GM19043 (cell line): ENCODE measurements around the gene ZNF605.
"Not testable (repeated sequence)": the region's sequence is repeated elsewhere in the genome, so short reads cannot be mapped to it uniquely, and the experiment has no call there.

ENCODE experiments used
- ATAC-seq: cut with Tn5 transposase; IDR thresholded peaks from one replicate; pipeline ENCODE4 v1.9.1; 2021; ENCODE audit warnings: low read depth; ENCODE audit not compliant: unreplicated experiment

The ZNF605 gene

DNA sequence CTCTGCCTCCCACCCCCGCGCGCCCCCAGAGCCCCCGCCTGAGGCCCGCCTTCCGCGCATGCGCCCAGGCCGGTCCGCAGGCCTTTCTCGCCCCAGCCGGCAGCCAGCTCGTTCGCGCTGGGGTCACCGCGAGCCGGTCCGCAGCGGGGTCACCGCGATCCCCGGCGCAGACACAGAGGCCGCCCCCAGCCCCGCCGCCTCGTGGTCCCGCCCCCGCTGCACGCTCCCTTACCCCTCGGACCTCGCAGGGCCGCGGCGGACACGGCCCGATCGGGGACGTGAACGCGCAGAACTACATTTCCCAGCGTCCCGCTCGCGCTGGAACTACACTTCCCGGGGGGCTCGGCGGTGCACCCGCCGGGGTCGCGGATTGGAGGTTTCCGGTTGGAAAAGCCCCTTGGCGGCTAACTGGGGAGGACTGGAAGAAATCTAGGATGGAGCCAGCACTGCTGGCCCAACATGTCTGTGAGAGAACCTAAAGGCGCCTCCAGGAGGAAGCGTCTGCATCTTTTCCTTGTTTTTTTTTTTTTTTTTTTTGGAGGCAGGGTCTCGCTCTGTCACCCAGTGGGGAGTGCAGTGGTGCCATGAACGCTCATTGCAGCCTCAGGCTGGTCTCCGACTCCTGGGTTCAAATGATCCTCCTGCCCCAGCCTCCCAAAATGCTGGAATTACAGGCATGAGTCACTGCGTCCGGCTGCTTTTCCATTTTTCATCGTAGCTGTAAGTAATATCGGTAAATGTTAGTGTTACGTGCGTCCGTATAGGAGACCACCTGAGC lies at the start of gene ZNF605:
TSS of gene ZNF605 (minus strand) at position 296 of the 778 bp plus-strand sequence. CDS start 10,671 bp downstream, outside the sequence.
- peak; percentile 99 for ATAC-seq

DNA sequence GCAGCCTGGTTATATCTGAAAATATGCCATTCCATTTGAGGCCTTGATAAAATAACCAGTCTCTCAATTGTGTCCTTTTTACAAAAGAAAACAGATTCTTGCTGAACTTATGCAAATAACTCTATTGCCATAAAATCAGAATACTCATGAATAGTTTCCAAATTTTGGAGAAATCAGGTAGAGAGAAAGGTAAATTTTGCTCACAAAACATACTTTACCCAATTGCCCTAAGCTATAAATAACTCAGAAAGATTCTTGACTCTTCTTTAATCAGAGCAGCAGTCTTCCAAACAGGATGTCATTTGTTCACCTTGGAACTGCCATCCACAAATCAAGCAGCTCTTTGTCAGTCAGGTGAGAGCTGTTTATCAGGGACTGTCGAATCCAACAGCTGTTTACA lies 42.6 kb upstream of the ZNF605 start:
- ATAC-seq: no peak

DNA sequence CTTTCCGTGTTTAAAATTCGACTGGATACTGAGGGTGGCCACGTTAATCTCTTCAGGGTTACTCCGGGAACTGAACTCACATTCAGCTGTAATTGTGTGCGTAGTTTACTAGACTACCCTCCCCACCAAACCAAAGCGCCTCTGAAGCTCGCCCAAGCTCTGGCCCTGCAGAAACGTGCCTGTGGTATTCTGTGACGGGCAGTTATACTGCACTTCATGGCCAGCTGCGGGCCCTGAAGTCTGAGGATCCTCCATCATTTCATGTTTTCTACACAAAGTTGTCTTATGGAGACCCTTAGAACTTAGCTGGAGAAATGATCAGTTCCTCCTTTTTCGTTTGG lies 30.7 kb upstream of the ZNF605 start:
- peak; percentile 4 for ATAC-seq

DNA sequence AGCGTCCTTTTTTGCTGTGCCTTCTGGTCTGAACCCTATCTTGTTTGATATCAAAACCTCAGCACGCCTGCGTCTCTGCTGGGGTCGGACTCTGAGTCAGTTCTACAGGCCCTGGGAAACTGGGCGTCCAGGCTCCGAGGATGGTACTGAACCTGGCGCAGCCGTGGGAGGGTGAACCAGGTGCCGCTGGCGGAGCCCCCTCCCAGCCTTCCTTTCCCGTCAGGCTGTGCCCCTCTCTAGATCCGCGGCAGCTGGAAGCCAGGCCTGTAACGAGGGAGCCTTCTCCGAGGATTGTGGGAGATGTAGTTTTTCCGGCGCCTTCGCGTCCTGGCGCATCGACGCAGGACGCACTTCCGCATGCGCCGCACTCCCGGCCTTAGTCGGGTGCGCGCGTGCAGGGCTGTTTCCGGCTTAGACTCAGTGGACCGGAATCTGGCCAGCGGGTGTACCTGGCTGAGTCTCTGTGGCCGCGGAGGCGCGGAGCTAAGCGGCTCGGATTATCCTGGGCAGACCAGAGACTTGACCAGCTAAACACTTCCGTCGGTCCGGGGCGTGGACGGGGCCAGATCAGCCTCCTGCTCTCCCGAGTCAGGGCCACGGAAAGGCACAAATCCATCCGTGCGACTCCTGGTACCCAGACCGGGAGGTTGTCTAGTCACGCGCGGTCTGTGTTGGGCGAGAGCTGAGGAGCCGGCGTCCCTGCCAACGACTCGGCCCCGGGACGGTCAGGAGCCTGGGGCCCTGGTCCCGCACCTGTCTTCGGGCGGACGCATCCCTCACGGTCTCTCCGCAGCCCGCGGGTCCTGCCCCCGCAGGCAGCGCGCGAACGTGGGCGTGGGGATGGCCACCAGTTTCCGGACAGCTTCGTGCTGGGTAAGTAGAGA lies 30.1 kb upstream of the ZNF605 start, which contains the start of gene ZNF26:
TSS of gene ZNF26 (plus strand) at position 367 of the 884 bp plus-strand sequence. CDS start at position 841, 474 bp downstream.
- ATAC-seq: peak; percentile 97

DNA sequence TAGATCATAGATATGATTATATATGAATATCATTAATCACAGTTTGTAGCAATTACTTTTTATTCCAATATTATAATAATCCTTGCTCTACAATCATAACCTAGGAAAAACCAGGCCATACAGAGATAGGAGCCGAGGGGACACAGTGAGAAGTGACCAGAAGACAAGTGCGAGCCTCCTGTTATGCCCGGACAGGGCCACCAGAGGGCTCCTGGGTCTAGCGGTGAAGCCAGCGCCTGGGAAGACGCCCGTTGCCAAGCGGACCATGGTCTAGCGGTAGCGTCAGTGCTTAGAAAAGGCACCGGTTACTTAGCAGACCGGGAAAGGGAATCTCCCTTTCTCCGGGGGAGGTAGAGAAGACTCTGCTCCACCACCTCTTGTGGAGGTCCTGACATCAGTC lies 20.8 kb upstream of the ZNF605 start:
- ATAC-seq: not testable (repeated sequence)

DNA sequence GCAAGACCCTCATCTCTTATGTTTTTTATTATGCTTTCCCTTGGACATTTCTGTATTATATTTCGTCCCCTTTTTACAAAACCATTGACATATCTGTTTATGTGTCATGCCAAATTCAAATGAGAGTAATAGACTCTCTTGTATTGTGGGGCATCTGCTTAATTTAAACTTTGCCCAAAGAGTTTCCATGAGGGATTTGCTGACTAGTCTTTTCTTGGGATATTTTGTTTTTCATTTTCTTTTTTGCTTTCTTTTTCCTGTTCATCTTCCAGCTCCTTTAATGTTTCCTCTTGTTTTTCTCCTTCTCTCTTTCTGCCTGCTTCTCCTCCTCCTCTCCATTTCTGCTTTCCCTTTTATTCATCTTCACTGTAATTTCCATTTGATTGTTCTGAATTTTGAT lies 16.3 kb upstream of the ZNF605 start:
- ATAC-seq: no peak

DNA sequence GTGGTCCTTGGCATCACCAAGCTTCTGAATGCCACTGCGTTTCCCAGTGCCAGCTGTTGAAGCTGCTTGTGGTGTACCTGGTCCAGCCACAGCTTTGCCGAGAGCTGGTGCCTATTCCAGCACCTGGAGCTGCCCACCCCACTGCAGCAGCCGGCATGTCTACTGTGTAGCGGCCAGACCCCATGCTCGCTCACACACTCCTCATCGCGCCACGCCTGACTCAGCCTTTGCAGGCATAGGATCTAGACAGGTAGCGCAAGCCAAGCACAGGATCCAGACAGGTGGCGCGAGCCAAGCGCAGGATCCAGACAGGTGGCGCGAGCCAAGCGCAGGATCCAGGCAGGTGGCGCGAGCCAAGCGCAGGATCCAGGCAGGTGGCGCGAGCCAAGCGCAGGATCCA lies 11.6 kb upstream of the ZNF605 start:
- ATAC-seq: no peak

DNA sequence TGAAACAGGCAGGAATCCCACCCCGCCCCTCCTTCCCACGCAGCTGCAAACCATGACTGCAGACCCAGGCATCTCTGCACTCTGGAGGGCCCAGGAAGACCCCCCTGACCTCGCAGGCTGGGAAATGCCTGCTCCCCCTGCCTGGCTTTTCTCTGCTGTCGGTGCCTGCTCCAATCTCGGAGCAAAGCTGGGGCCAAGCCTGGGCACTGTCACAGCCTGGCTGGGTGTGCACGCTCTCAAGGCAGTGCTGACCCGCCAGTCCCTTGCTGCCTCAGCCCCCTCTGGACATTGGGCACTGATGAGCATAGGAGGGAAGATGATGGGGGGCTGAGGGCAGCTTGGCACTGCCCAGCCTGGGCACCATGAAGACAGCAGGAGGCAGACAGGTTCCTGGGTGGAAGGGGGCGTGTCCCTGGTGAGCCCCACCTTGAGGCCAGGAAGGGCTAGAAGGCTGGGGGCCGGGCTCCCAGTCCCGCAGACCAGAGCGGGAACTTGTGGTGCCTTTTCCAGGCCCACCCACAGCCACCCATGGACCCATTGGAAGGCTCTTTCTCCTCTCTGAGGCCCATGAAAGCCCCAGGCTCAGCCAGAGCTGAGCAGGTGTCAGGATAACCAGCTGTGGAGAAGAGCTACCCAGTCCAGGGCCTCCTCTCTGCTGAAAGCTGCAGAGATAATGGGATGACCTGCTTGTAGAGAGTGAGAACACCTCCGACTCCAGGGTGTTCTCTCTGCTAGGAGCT lies 10.7 kb upstream of the ZNF605 start:
- ATAC-seq: no peak

DNA sequence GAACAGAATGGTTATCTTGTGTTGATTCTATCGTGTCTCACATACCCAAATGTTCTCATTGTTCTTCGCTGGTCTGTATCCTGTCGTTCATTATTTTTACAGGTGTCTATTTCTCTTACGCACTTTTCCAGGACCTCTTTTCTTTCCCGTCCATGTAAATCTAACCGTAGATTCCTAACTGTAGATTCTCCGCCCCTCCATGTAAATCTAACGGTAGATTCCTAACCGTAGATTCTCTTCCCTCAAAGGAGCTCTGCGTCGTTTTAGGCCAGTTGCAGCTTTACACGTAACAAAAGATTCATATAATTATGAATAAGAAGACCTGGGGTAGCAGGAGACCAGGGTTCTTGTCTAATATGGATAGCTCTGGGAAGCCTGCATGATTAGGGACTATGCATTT lies 9.7 kb upstream of the ZNF605 start:
- no peak for ATAC-seq

DNA sequence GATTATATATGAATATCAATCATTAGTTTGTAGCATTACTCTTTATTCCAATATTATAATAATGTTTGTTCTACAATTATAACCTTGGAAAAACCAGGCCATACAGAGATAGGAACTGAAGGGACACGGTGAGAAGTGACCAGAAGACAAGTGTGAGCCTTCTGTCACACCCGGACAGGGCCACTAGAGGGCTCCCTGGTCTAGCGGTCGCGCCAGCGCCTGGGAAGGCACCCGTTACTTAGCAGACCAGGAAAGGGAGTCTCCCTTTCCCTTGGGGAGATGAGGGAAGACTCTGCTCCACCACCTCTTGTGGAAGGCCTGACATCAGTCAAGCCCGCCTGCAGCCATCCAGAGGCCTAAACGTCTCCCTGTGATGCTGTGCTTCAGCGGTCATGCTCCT lies 7.8 kb upstream of the ZNF605 start:
- ATAC-seq: not testable (repeated sequence)

DNA sequence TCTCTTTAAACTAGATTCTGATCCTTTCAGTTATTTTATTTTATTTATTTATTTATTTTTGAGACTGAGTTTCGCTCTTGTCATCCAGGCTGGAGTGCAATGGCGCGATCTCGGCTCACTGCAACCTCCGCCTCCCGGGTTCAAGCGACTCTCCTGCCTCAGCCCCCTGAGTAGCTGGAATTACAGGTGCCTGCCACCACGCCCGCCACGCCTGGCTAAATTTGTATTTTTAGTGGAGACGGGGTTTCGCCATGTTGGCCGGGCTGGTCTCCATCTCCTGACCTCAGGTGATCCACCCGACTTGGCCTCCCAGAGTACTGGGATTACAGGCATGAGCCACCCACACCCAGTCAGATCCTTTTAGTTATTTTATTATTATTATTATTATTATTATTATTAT lies 5.7 kb upstream of the ZNF605 start:
- ATAC-seq: not testable (repeated sequence)

DNA sequence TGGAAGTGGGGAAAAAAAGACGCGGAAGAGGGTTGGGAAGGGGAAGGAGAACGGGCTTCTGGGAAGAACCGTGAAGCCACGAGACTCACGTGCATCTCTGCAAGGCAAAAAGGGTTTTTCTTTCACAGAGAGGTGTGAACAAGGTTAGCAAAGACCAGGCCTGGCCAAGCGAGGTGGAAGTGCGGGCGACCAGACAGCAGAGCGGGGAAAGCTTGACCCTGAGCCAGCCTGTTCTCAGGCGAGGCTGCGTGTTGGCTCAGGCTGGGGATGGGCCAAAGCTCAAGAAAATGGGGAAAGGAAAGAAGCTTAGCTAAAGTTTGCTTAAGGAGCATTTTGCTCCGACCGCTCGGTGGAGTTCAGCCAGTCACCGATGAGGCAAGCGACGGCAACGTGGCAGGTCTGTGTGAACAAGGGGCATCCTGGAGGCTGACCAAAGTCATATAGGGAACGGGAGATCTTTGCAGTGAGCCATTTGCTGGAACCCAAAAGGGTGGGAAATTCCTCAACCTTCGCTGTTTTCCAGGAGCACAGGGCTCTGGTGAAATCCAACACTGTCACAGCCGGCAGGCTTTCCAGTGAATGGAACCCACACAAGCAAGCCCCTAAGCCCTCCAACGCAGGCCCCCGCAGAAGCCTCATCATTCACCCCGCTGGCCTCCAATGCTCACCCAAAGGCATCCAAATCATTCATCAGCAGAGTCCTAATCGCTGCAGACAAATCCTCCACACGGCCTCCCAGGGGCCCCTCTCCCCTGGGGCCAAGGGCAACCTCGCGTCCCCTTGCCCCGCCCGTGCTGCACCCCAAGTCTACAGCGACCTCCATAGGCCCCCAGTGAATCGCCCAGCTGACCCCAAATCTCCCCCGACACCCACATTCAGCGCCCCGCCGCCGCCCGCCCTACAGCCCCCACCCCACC lies 754 bp downstream of the ZNF605 start:
- ATAC-seq: peak; percentile 7

DNA sequence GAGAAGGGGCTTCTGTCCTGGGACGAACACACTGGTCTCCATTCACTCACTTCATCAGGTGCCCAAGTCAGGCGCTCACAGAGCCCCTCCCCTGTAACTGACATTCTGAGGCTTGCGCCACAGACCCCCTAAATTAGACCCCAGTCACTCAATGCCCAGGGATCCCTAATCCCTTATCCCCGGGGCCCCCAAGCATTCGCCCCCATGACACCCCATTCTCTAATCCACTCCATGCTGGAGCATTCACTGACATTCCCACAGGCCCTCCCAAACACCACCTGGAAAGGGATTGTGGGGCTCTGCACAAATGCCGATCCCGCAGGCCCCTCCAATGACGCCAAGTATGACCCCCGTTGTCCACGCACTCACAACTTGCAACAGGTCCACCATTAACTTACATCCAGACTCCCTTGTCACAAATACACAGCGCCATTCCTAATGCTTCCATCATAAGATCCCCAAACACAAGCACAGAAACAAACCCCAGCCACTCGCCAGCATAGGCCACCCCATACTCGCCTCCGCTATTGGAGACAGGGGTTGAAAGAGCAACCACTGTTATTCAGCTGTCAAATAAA lies 1.5 kb downstream of the ZNF605 start:
- no peak for ATAC-seq

DNA sequence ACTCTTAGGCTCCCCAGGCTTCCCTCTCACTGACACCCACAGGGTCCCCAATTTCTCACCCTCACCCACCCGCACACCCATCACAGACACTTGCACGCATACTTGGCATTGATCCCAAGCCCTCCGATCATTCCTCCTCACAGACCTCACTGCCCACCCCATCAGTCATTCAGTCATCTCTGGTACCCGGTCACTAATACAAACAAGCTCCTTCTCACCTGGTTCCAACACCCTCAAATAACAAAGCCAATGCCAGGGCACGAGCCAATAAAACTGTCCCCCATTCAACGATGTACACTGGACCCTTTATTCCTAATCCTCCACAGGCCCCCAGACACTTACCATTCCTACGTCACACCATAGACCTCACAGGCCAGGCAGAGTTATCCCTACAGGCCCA lies 2.3 kb downstream of the ZNF605 start:
- ATAC-seq: no peak

DNA sequence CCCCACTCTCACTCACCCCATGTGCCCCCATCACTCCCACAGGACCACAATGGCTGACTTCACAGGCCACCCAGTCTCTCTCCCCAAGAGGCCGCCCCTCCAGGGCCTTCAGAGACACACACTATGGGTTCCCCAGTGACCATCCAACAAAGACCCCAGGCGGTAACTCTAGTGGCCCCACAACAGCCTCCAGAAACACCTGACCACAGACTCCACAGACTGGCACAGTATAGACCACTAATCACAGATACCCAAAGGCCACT lies 3.0 kb downstream of the ZNF605 start:
- no peak for ATAC-seq

DNA sequence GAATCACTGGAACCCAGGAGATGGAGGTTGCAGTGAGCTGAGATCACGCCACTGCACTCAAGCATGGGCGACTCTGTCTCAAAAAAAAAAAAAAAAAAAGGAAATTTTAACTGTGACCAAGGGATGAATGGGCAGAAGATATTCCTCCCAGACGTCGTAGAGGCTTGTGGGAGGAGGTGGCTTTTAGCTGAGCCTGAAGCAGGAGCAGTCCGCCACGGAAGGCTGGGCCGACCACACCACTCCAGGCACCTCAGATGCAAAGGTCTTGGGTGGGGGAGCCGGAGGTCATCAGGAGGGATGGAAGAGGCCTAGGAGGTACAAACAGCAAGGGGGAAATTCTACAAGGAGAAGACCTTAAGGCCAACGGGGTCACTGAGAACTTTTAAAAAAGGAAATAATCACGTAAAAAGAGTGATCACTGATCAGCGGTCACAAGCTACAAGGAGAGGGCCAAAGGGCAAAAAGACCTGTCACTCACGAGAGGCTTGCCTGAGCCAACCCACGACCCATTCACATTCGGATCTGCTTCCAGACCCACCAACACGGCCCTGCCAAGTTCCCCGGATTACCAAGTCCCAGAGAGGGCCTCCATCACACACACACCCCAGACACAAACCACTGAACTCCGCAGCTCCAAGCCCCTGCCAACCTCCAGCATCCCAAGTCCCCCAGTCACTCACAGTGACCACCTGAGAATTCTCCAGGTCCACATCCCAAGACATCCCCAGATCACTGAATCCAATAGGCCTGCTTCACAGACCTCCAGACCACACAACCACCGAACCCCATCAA lies 3.5 kb downstream of the ZNF605 start:
- no peak for ATAC-seq

DNA sequence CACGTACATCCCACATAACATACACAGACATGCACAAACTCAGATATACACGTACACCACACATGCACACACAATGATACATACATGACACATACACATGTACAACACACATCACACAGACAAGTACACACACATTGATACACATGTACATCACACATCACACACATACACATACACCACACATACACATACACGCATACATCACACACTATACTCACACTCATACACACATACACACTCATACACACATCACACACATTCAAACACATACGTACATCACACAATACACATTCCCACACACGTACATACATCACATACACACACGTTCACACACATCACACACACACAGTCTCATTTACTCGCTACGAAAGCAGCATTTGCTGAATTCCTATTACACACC lies 4.5 kb downstream of the ZNF605 start:
- no peak for ATAC-seq

DNA sequence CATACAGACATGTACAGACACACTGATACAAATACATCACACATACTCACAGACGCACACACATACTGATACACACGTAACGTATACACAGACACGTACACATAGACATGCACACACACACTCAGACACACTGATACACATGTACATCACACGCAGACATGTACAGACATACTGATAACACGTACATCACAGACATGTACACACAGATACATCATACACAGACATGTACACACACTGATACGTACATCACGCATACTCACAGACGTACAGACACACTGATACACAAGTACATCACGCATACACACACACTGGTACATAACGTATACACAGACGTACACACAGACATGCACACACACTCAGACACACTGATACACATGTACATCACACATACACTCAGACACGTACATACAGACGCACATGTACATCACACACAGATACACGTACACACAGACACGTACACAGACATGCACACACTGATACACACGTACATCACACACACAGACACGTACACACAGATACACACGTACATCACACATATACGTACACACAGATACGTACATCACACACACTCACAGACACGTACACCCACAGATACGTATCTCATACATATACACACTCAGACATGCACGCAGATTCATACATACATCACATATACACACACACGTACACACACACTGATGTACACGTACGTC lies 5.1 kb downstream of the ZNF605 start:
- ATAC-seq: no peak
